SK-N-SH treated with all-trans-retinoic acid at 6 μM for 48 hours (cell line): ENCODE measurements around the gene CRAMP1.

Source experiments
- GLIS3 ChIP-seq: fragments of 250-450 bp; sonication (Bioruptor Pico); IDR thresholded peaks from 2 replicates; pipeline ENCODE4 v1.5.0; 2020; ENCODE audit warnings: mild to moderate bottlenecking, moderate library complexity
- RARB ChIP-seq: fragments of 250-450 bp; sonication (Bioruptor Pico); IDR thresholded peaks from 2 replicates; pipeline ENCODE4 v1.8.0; 2021; ENCODE audit warnings: mild to moderate bottlenecking, moderate library complexity
- TOX ChIP-seq: fragments of 250-450 bp; sonication (Bioruptor Pico); IDR thresholded peaks from 2 replicates; pipeline ENCODE4 v1.8.0; 2021; ENCODE audit warnings: mild to moderate bottlenecking, moderate library complexity, borderline replicate concordance

- no peak for TF ChIP-seq TOX (CRISPR knock-in tag)
- TF ChIP-seq RARB (CRISPR knock-in tag), result no peak
- TF ChIP-seq GLIS3 (CRISPR knock-in tag), result no peak
Observed at GRCh38 chr16:1601031-1601430, 11.1 kb upstream of the CRAMP1 start.
